GM12878 (cell line): ENCODE data around the gene ZNF417. TPM values are rescaled to one million over a fixed set of nuclear protein-coding genes. Genes with fewer than 3 reads are reported as not detected.

Source experiments
- ATAC-seq: fragments of 200-7000 bp; cut with Tn5 transposase; 3 replicates; pipeline ENCODE4 v1.9.1; 2020; ENCODE audit warnings: mild to moderate bottlenecking, moderate library complexity
- BruUV-seq: library from RNA; stranded (reverse); fragments of 400-500 nt; replicated peaks from 2 replicates; lab custom pipeline; 2021; lab: Mats Ljungman, UMichigan
- CTCF ChIA-PET: fragments of 300-600 bp; sonication (Branson Sonifier 250); formaldehyde crosslinking; extraction: SDS; loops from one replicate; lab custom pipeline; 2021; ENCODE audit warnings: inconsistent platforms; lab: Yijun Ruan, JAX
- POLR2A ChIA-PET: fragments of 350-600 bp; formaldehyde crosslinking; extraction: SDS; loops from one replicate; lab custom pipeline; 2021; ENCODE audit warnings: inconsistent platforms; lab: Charles Lee
- RAD21 ChIA-PET: fragments of 300-600 bp; sonication (Branson Sonifier 250); formaldehyde crosslinking; loops from one replicate; lab custom pipeline; 2023; ENCODE audit warnings: antibody characterized with exemption; ENCODE audit not compliant: unreplicated experiment; lab: Charles Lee
- SMC1A ChIA-PET: fragments of 300-600 bp; sonication (Branson Sonifier 250); formaldehyde crosslinking; loops from one replicate; lab custom pipeline; 2023; ENCODE audit not compliant: unreplicated experiment, uncharacterized antibody; lab: Charles Lee
- DNase-seq: peaks from one replicate; pipeline ENCODE4 v3.0.0-alpha.2; 2011; ENCODE audit warnings: low read depth, low spot score
- FAIRE-seq: peaks from 3 replicates; lab custom pipeline; 2011; peaks lifted over from hg19 to GRCh38; lab: Jason Lieb, UNC
- H2AFZ ChIP-seq: 2 replicates; pipeline ENCODE4 v1.6.0; 2011; ENCODE audit warnings: low read depth, low read length, control low read depth; ENCODE audit not compliant: control insufficient read depth
- H3K27ac ChIP-seq: 2 replicates; pipeline ENCODE4 v1.5.1; 2011; ENCODE audit warnings: control low read depth; ENCODE audit not compliant: control insufficient read depth, insufficient read depth
- H3K27me3 ChIP-seq, 2 experiments: replicated peaks in 1 of 2; 2 replicates each; pipeline versions ENCODE4 v1.6.0 to v1.6.1; 2011; ENCODE audit warnings: low read length in 1 of 2; ENCODE audit not compliant: control insufficient read depth in 2 of 2, insufficient read depth in 2 of 2
- H3K36me3 ChIP-seq, 2 experiments: 2 replicates each; pipeline ENCODE4 v1.5.1; 2011; ENCODE audit warnings: low read length in 1 of 2; ENCODE audit not compliant: control insufficient read depth in 2 of 2, insufficient read depth in 2 of 2
- H3K4me1 ChIP-seq: 2 replicates; pipeline ENCODE4 v1.6.1; 2011; ENCODE audit warnings: mild to moderate bottlenecking, low read length, moderate library complexity, mixed read lengths; ENCODE audit not compliant: control insufficient read depth, insufficient read depth
- H3K4me2 ChIP-seq: 2 replicates; pipeline ENCODE4 v1.6.0; 2011; ENCODE audit warnings: control low read depth; ENCODE audit not compliant: control insufficient read depth, insufficient read depth
- H3K4me3 ChIP-seq: fragments of 200-600 bp; sonication (generic); 2 replicates; pipeline ENCODE4 v1.5.1; 2016
- H3K79me2 ChIP-seq: 2 replicates; pipeline ENCODE4 v1.6.0; 2011; ENCODE audit warnings: low read length; ENCODE audit not compliant: control insufficient read depth, insufficient read depth
- H3K9ac ChIP-seq: 2 replicates; pipeline ENCODE4 v1.8.0; 2011; ENCODE audit warnings: low read length, control low read depth, mixed read lengths; ENCODE audit not compliant: control insufficient read depth, insufficient read depth
- H3K9me3 ChIP-seq: replicated peaks from 3 replicates; pipeline ENCODE4 v1.5.1; 2011; ENCODE audit warnings: mild to moderate bottlenecking, low read length; ENCODE audit not compliant: control insufficient read depth, insufficient read depth
- H4K20me1 ChIP-seq: 2 replicates; pipeline ENCODE4 v1.6.0; 2011; ENCODE audit not compliant: control insufficient read depth, insufficient read depth
- CBFB ChIP-seq: IDR thresholded peaks from 2 replicates; pipeline ENCODE4 v1.6.1; 2016; ENCODE audit warnings: antibody characterized with exemption, low read depth
- EED ChIP-seq: sonication (generic); IDR thresholded peaks from 2 replicates; pipeline ENCODE4 v1.6.1; 2016; ENCODE audit warnings: antibody characterized with exemption, low read depth
- FOXM1 ChIP-seq: IDR thresholded peaks from 2 replicates; pipeline ENCODE4 v1.6.1; 2012; ENCODE audit warnings: low read depth, mild to moderate bottlenecking, inconsistent platforms, low read length, moderate library complexity
- JUNB ChIP-seq: IDR thresholded peaks from 2 replicates; pipeline ENCODE4 v1.6.1; 2016; ENCODE audit warnings: antibody characterized with exemption, mild to moderate bottlenecking
- MEF2B ChIP-seq: fragments of 450-650 bp; IDR thresholded peaks from 2 replicates; pipeline ENCODE4 v1.6.1; 2018; ENCODE audit warnings: mild to moderate bottlenecking, moderate library complexity; ENCODE audit not compliant: partially characterized antibody, poor library complexity, severe bottlenecking
- NFYA ChIP-seq: IDR thresholded peaks from 2 replicates; pipeline ENCODE4 v1.6.1; 2011; ENCODE audit warnings: low read depth, mild to moderate bottlenecking, low read length, improper control_type of control experiment, borderline replicate concordance
- NR2C2 ChIP-seq: IDR thresholded peaks from 2 replicates; pipeline ENCODE4 v1.6.1; 2011; ENCODE audit warnings: borderline replicate concordance, low read depth; ENCODE audit not compliant: control insufficient read depth, insufficient read length
- RAD21 ChIP-seq: IDR thresholded peaks from 2 replicates; pipeline ENCODE4 v1.6.1; 2011; ENCODE audit warnings: mild to moderate bottlenecking, low read depth, low read length, moderate library complexity; ENCODE audit not compliant: insufficient read depth
- SMARCA5 ChIP-seq: fragments of 450-650 bp; IDR thresholded peaks from 2 replicates; pipeline ENCODE4 v1.6.1; 2017; ENCODE audit warnings: mild to moderate bottlenecking
- STAT3 ChIP-seq: IDR thresholded peaks from 2 replicates; pipeline ENCODE4 v1.6.1; 2011; ENCODE audit warnings: low read depth, low read length, improper control_type of control experiment
- ZNF622 ChIP-seq: fragments of 450-650 bp; IDR thresholded peaks from 2 replicates; pipeline ENCODE4 v1.6.1; 2017; ENCODE audit warnings: mild to moderate bottlenecking, inconsistent platforms
- ZSCAN29 ChIP-seq: fragments of 450-650 bp; IDR thresholded peaks from 2 replicates; pipeline ENCODE4 v1.6.1; 2017; ENCODE audit warnings: mild to moderate bottlenecking, moderate library complexity
- WGBS: methylation state at CpG from one replicate; pipeline ENCODE4 v1.1.6; 2016; ENCODE audit warnings: low lambda C conversion rate; ENCODE audit not compliant: insufficient replicate concordance, insufficient coverage; ENCODE audit errors: missing lambda C conversion rate; 5-methylcytosine and 5-hydroxymethylcytosine counted together
- in situ Hi-C: fragments of 300-500 bp; cut with MboI; formaldehyde crosslinking; loops from 9 replicates; pipeline ENCODE4 v1.14.3; 2018; ENCODE audit warnings: mixed read lengths
- intact Hi-C: fragments of 100-400 bp; cut with micrococcal nuclease; formaldehyde crosslinking; loops from one replicate; pipeline ENCODE4 v1.14.2; 2022; ENCODE audit not compliant: unreplicated experiment
- polyA plus RNA-seq, 11 experiments: library from polyadenylated mRNA; depleted of rRNA in 4 of 11; unstranded in 6 of 11; stranded (reverse) in 5 of 11; fragments of >200 nt; fragmentation: Nextera tagmentation in 4 of 11; fragmentation: Illumina TruSeq in 1 of 11; extraction: Ambion mirVana in 4 of 11; extraction: Trizol in 1 of 11; gene quantifications; 1 replicate in 1 of 11; 2 replicates in 10 of 11; pipeline versions ENCODE4 v1.2.1 to v1.2.3, GENCODE V29; 2011 to 2016; ENCODE audit warnings: inconsistent platforms in 2 of 11, missing spikeins in 2 of 11, low read depth in 1 of 11
- total RNA-seq, 4 experiments: library from RNA; depleted of rRNA in 3 of 4; stranded (reverse); fragments of >200 nt in 3 of 4; fragmentation: Illumina TruSeq in 1 of 4; extraction: Trizol in 1 of 4; gene quantifications; 2 replicates each; pipeline versions ENCODE4 v1.2.1 to v1.2.3, GENCODE V29; 2013 to 2021

Gene ZNF417
- total and polyA plus RNA-seq, 10 of the 15 experiments (the other 5 are each of a cell fraction or from before 2014, with no cell fraction given) = 1.3 to 13.6 (median 6.5) TPM

- Histone ChIP-seq H3K4me2 (0 out of 2 replicates have a peak overlapping the region, but pooled peaks have one; percentile 17), H2AFZ (no peak overlapping the region), H3K4me1 (no peaks in the 10 kb centered on the region), H3K4me3 (no peak overlapping the region), H3K79me2 (no peaks in the 10 kb centered on the region), H3K9ac (no peak overlapping the region), H4K20me1 (no peaks in the 10 kb centered on the region), H3K36me3 (peaks cover 0 to 3% of the 10 kb centered on the region in 2 experiments; a peak in 3 of 4 replicates), H3K27me3 (no peaks in the 10 kb centered on the region), H3K27ac (no peak overlapping the region), H3K9me3 (peaks cover 1% of the 10 kb centered on the region)
- ChIA-PET POLR2A (no interaction called here), SMC1A (interaction anchor here (1.2 kb wide), 1 partner anchor 167 kb away, joined by 3 read pairs; no protein-coding TSS in a partner anchor), CTCF (interaction anchor here (0.9 to 1.3 kb wide), 2 partner anchors 11 to 440 kb away, joined by 3 to 5 read pairs; no protein-coding TSS in a partner anchor), RAD21 (no interaction called here)
- FAIRE-seq (no peak), ATAC-seq (peak; percentile 70), DNase-seq (no peak)
- WGBS = 47% methylated on average over 6 of the region's 6 CpGs
- BruUV-seq = no TSS peak
- TF ChIP-seq MEF2B (no peak), NR2C2 (no peak), STAT3 (no peak)
- intact Hi-C loops = no loop called here
- in situ Hi-C loops = no loop called here
Observed at GRCh38 chr19:57905258-57905657, 11.1 kb downstream of the ZNF417 start.

GRCh38 chr19:57903618-57904184, 12.7 kb downstream of the ZNF417 start:
- H3K27me3 ChIP-seq = no peaks in the 10 kb centered on the region
- no TSS peak for BruUV-seq
- H3K36me3 ChIP-seq = peaks cover 0 to 3% of the 10 kb centered on the region in 2 experiments; a peak in 3 of 4 replicates
- intact Hi-C loops = loop anchor here (2.0 kb wide), 1 partner anchor 165 kb away; no protein-coding TSS in a partner anchor
- no peak overlapping the region for H3K4me3 ChIP-seq
- no peaks in the 10 kb centered on the region for H3K79me2 ChIP-seq
- TF ChIP-seq FOXM1 = no peak
- no peak for TF ChIP-seq EED
- TF ChIP-seq JUNB = no peak
- TF ChIP-seq ZSCAN29 = no peak
- TF ChIP-seq RAD21 = no peak
- TF ChIP-seq SMARCA5 = no peak
- TF ChIP-seq ZNF622 = no peak
- TF ChIP-seq NFYA = no peak
- no peak for TF ChIP-seq CBFB
- TF ChIP-seq, all 136 proteins: peak for 0
- WGBS = 70% methylated on average over 7 of the region's 7 CpGs
- ChIA-PET CTCF (interaction anchor here (0.6 to 1.3 kb wide), 4 partner anchors 8 to 497 kb away, joined by 3 to 5 read pairs (median 3); no protein-coding TSS in a partner anchor), RAD21 (no interaction called here), POLR2A (no interaction called here), SMC1A (interaction anchor here (1.1 to 1.6 kb wide), 3 partner anchors 16 to 165 kb away, joined by 3 read pairs; no protein-coding TSS in a partner anchor)
- H3K9me3 ChIP-seq = peaks cover 1% of the 10 kb centered on the region
- H4K20me1 ChIP-seq = no peaks in the 10 kb centered on the region
- no peak overlapping the region for H3K27ac ChIP-seq
- ATAC-seq = no peak
- no peak overlapping the region for H3K9ac ChIP-seq
- H3K4me2 ChIP-seq = no peak overlapping the region
- no peak overlapping the region for H2AFZ ChIP-seq
- no peak for FAIRE-seq
- H3K4me1 ChIP-seq = no peaks in the 10 kb centered on the region
- DNase-seq = no peak
- in situ Hi-C loops = no loop called here
